Keratinocyte (primary cell): ENCODE results near the gene ASIC5.

Source experiments
- CTCF ChIP-seq, 3 experiments: IDR thresholded peaks in 1 of 3; conservative IDR thresholded peaks in 1 of 3; optimal IDR thresholded peaks in 1 of 3; 2 replicates in 2 of 3; 3 replicates in 1 of 3; pipeline versions ENCODE3 to v1.5.1; 2011; ENCODE audit warnings: low read length in 3 of 3, mild to moderate bottlenecking in 3 of 3, moderate library complexity in 2 of 3, control low read depth in 1 of 3, inconsistent platforms in 1 of 3; ENCODE audit not compliant: insufficient read depth in 2 of 3; ENCODE audit errors: extremely low read depth in 1 of 3
- EZH2 ChIP-seq: IDR thresholded peaks from one replicate; pipeline ENCODE4 v1.6.1; 2012; ENCODE audit warnings: inconsistent platforms, mild to moderate bottlenecking, low read length, moderate library complexity

DNA sequence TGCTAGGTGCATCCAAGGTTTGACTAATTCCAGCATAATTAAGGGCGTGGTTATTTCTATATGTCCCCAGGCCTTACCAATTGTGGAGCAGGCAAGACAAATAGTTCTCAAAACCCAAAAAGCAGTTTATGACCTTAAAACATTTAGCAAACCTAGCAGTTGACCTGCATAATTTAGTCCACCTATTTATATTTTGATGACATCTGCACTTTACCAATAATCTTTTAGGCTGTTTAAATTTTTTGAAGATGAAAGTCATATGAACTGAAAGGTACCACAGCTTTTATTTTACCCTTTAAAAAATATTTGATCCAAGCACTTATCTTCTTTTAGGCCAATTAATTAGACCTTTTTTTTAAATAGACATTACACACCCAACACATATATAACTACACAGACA is 9.8 kb upstream of the ASIC5 start:
- TF ChIP-seq CTCF (optimal IDR thresholded peaks at IDR 0.05 in 1 of 3, IDR thresholded peaks at IDR 0.05 in 1 of 3, conservative IDR thresholded peaks at IDR 0.05 in 1 of 3; ENCODE audit: extremely low read depth in 1 of 3, insufficient read depth in 2 of 3, low read length in 3 of 3) (no peak), EZH2 (no peak)
